Measurements from ENCODE around the gene SIGLEC9.
A peak's percentile ranks its signal among the peaks of the same experiment; 100 is the strongest.

SIGLEC9 gene

DNA sequence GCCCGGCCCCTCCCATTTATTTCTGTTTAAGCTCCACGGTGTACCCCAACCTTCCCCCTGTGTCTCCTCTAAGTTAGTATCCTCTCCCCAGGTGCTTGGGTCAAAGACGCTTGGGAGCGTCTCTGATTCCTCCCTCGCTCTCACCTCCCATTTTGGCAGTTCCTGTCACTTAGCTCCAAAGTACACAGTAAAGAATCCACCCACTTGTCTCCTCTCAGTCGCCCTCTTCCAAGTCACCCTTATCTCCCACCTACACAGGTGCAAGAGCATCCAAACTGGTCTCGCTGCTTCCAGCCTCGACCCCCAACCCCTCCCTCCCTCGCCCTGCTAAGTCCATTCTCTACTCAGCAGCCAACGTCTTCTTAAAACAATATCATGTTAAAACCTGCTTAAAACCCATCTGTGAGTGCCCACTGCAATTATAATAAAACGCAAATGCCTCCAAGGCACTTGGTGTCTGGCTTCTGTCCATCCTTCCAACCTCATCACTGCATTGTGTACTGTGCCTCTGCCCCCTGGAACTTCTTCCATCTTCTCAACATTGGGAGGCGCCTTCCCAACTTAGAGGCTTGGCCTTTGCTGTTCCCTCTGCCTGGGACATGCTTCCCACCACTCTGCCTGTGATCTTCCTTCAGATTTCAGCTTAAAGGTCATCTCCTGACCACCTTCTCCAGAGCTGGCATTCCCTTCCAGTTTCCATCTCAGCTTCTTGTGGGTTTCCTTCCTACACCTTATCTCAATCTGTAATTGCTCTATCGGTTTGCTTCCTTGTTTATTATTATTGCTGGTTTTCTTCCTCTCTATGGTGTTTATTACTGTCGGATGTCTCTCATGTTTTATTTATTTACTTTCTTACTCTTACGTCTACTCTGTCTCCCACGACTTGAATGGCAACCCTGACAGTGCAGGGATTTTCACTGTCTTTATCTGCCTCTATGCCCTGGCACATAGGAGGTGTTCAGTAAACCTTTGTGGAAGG lies 32.5 kb upstream of the SIGLEC9 start:
- Mint-ChIP-seq H3K9me3 (ENCODE audit: low read depth) (no peaks in the 10 kb centered on the region), H3K27ac (peak overlapping the region; percentile 5), H3K27me3 (no peaks in the 10 kb centered on the region), H3K4me3 (no peak overlapping the region), H3K4me1 (ENCODE audit: low read depth) (peaks cover 7% of the 10 kb centered on the region), H3K36me3 (peaks cover 14% of the 10 kb centered on the region)

DNA sequence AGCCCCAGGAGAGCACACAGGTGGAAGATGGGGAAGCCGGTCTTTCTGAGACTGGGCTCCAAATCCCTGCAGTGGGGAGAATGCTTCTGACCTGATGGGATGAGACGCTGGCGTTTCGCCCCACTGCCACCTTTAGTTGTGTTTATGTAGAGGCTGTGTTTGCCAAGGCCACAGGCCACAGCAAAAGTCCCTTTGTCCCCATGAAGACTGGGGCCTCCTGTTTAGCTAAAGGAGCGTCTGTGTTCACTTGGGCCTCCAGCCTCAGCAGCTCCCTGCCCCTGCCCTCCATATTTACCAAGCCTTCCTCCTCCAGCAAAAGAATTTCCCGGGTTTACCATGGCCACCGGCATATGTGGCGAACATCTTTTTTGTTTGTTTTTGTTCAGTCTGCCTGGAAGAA lies 31.6 kb upstream of the SIGLEC9 start:
- Mint-ChIP-seq H3K4me3 (no peak overlapping the region), H3K27me3 (no peaks in the 10 kb centered on the region), H3K9me3 (ENCODE audit: low read depth) (no peaks in the 10 kb centered on the region), H3K36me3 (peaks cover 14% of the 10 kb centered on the region), H3K27ac (no peak overlapping the region), H3K4me1 (ENCODE audit: low read depth) (peaks cover 10% of the 10 kb centered on the region)

DNA sequence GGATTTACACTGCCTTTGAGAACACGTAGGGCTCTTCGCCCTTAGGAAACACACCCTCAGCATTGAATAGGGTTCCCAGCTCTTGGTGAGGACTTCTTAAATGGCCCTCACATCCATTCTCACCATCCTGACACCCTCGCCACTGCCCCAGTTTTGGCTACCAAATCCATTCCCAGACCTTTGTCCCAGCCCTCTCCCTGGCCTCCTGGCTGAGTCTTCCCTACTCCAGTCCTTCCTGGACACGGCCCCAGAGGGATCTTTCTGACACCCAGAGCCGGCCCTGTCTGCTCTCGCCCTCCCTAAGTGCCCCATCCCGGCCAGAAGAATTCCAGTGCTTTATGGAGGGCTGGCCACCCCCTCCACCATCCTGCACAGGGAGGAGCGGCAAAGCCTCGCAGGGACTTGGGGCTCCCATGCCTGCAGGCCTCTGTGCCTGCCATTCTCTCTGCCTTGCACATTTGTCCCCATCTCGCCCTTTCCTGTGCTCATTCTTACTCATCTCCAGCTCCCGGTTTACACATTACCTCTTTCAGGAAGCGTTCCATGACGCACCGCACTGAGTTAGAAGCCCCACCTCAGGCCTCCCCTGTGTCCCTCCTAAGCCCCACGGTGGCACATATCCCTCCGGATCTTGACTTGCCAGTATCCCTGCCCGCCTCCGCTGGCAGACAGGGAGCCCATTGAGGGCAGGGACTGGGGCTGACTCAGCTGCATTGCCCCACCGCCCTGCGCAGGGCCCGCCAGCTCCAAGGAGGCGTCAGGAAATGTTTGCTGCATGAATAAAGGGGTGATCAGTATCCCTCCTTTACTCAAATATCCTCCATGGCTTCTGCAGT lies 31.0 kb upstream of the SIGLEC9 start:
- no peak overlapping the region for H3K4me3 Mint-ChIP-seq
- H3K27ac Mint-ChIP-seq: no peak overlapping the region
- H3K36me3 Mint-ChIP-seq: peaks cover 14% of the 10 kb centered on the region
- no peaks in the 10 kb centered on the region for H3K27me3 Mint-ChIP-seq
- H3K9me3 Mint-ChIP-seq (ENCODE audit: low read depth): no peaks in the 10 kb centered on the region
- H3K4me1 Mint-ChIP-seq (ENCODE audit: low read depth): peaks cover 10% of the 10 kb centered on the region

DNA sequence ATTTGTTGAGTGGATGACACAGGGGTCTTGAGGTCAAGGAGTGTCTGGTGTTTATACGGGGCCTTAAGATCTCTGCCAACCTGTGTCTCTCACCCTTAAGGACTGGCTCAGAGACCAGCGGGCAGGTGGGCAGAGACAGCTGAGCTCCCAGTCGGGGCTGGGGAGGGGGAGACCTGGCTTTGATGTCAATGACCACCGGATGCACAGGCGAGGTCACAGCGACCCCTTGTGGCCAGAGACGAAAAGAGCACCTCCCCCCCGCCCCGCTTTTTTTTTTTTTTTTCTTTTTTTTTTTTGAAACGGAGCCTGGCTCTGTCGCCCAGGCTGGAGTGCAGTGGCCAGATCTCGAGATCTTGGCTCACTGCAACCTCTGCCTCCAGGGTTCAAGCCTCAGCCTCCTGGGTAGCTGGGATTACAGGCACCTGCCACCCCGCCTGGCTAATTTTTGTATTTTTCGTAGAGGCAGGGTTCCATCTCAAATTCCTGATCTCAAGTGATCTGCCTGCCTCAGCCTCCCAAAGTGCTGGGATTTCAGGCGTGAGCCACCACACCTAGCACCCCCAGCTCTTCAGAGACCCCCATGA lies 29.9 kb upstream of the SIGLEC9 start:
- Mint-ChIP-seq H3K27ac (no peak overlapping the region), H3K27me3 (no peaks in the 10 kb centered on the region), H3K4me1 (ENCODE audit: low read depth) (peaks cover 17% of the 10 kb centered on the region), H3K36me3 (peaks cover 11% of the 10 kb centered on the region), H3K9me3 (ENCODE audit: low read depth) (no peaks in the 10 kb centered on the region), H3K4me3 (no peak overlapping the region)

DNA sequence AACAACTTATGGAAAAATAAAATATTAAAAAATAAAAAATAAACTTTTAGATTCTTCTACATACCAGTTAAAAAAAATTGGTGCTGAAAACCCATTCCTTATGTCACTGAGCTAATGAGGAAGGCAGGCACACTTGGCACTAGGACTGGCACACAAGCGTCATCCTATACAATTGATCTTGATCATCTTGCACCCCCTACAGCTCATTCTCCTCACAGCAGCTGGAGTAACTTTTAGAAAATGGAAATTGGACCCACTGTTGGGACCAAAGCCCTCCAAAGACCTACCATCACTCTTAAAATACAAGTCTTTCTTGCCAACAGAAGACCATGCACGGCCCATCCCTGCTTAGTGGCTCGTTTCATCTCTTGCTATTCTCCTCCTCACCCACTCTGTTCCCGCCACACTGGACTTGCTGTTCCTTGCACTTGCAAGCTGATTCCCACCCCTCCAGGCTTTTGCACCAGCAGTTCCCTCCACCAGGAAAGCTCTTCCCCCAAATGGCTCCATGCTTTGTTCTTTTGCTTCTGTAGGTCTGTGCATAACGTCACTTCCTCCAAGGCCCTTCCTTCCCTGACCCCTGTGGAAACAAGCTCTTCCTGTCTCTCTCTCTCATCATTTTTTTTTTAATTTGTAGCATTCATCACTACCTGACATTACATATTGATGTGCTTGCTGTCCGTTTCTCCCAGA lies 28.1 kb upstream of the SIGLEC9 start:
- H3K27me3 Mint-ChIP-seq: no peaks in the 10 kb centered on the region
- peaks cover 11% of the 10 kb centered on the region for H3K36me3 Mint-ChIP-seq
- peak overlapping the region; percentile 36 for H3K27ac Mint-ChIP-seq
- no peaks in the 10 kb centered on the region for H3K9me3 Mint-ChIP-seq (ENCODE audit: low read depth)
- H3K4me3 Mint-ChIP-seq: no peak overlapping the region
- peaks cover 24% of the 10 kb centered on the region for H3K4me1 Mint-ChIP-seq (ENCODE audit: low read depth)

DNA sequence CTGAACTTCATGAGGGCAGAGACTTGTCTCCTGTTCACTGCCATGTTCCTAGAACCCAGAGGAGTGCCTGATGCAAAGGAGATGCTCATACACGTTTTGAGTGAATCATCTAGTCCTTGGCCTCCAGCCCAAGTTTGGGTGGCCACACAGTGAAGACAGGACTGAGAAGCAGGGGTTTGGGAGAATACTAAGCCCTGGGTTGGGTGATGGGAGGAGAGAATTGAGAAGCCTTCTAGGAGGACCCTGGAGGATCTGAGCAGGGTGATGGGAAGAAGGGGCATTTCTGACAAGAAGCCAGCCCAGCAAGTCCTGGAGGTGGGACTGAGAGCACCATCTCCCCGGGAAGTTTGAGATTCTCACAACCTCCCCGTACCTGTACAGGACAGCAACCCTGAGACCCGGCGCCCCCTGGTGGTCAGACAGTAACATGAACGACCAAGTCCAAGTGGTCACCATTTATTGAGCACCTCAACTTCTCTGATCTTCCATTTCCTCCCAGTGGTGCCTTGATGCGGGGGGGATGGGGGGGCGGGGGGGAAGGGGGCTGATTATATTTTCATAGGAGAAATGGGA lies 27.5 kb upstream of the SIGLEC9 start:
- Mint-ChIP-seq H3K9me3 (ENCODE audit: low read depth) (no peaks in the 10 kb centered on the region), H3K4me1 (ENCODE audit: low read depth) (peaks cover 30% of the 10 kb centered on the region), H3K4me3 (no peak overlapping the region), H3K36me3 (peaks cover 10% of the 10 kb centered on the region), H3K27ac (no peak overlapping the region), H3K27me3 (no peaks in the 10 kb centered on the region)

DNA sequence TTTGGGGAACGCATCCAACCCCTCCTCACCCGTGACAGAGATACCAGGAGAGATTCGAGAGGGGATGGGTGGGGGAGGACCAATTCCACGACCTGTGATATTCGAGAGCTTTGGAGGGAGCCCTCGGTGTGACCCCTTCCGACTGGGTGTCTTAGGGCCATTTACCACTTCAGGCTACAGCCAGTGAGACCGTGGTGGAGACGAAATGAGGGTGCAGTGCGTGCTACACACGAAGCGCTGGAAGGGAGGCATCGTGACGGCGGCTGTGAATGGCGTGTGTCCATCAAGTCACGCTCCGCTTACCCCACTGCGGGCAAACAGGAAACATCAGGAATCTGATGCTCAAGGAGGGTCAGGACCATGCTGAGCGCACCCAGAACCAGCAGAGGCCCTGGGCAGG lies 26.9 kb upstream of the SIGLEC9 start:
- H3K27ac Mint-ChIP-seq: no peak overlapping the region
- H3K4me1 Mint-ChIP-seq (ENCODE audit: low read depth): peaks cover 36% of the 10 kb centered on the region
- H3K4me3 Mint-ChIP-seq: no peak overlapping the region
- no peaks in the 10 kb centered on the region for H3K27me3 Mint-ChIP-seq
- peaks cover 11% of the 10 kb centered on the region for H3K36me3 Mint-ChIP-seq
- H3K9me3 Mint-ChIP-seq (ENCODE audit: low read depth): no peaks in the 10 kb centered on the region

DNA sequence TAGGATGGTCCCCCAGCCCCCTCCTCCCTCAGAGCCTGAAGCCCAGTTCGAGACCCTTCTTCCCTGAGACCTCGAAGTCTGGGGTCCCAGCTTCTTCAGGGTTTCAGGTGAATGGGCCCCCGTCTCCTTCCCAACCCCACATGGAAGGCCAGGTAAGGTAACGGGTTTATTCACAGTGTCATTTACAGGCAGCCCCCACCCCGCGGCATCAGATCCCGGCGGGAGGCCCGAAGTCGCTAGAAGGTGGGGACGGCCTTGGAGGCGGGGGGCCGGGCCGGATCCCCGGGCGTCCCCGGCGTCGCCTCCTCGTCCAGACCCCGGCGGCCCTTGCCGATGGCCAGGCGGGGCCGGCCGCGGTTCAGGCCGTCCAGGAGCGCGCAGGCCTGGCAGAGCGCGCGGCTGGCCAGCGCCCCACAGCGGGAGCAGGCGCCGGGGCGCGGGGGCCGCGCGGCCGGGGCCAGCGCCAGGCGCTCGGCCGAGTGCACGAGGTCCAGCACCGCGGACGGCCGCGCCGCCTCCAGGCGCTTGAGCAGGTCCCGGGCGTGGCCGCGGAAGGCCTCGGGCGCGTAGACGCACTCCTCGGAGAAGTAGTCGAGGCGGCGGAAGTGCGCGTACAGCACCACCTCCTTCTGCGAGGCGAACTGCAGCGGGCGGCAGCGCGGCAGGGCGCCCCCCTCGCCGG lies 26.2 kb upstream of the SIGLEC9 start:
- H3K36me3 Mint-ChIP-seq: peaks cover 11% of the 10 kb centered on the region
- H3K4me1 Mint-ChIP-seq (ENCODE audit: low read depth): peaks cover 43% of the 10 kb centered on the region
- no peak overlapping the region for H3K27ac Mint-ChIP-seq

DNA sequence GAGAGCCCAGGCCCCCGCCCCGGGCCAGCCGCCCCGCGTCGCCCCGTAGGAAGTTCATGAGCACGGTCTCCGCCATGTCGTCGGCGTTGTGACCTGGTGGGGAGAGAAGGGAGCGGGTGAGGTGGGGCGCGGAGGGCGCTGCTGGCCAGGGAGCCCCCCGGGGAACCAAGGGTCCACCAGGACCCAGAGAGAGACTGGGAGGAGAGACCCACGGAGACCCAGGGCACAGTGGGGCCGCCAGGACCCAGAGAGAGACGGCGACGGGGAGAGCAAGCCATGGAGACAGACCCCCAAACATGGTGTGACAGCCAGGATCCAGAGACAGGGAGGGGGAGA lies 25.7 kb upstream of the SIGLEC9 start:
- peaks cover 11% of the 10 kb centered on the region for H3K36me3 Mint-ChIP-seq
- H3K27ac Mint-ChIP-seq: no peak overlapping the region
- peaks cover 43% of the 10 kb centered on the region for H3K4me1 Mint-ChIP-seq (ENCODE audit: low read depth)
- H3K27me3 Mint-ChIP-seq: no peaks in the 10 kb centered on the region
- H3K9me3 Mint-ChIP-seq (ENCODE audit: low read depth): no peaks in the 10 kb centered on the region
- peak overlapping the region; percentile 27 for H3K4me3 Mint-ChIP-seq

More for the DNA sequence above, 26.2 kb upstream of the SIGLEC9 start:
- no peak overlapping the region for H3K4me3 Mint-ChIP-seq
- no peaks in the 10 kb centered on the region for H3K27me3 Mint-ChIP-seq
- H3K9me3 Mint-ChIP-seq (ENCODE audit: low read depth): no peaks in the 10 kb centered on the region

DNA sequence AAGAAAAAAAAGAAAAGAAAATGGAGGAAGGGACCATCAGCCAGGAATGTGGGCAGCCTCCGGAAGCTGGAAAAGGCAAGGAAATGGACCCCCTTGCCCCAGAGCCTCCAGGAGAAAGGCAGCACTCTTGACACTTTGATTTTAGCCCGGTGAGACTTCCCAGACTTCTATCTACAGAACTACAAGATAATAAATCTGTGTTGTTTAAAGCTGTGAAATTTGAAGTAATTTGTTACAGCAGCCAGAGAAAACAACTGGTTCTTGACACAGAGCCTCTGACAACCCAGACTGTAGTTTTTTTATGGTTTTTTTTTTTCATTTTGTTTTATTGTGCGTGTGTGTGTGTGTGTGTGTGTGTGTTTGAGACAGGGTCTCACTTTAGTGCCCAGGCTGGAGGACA lies 24.1 kb upstream of the SIGLEC9 start:
- Mint-ChIP-seq H3K27me3 (no peaks in the 10 kb centered on the region), H3K4me1 (ENCODE audit: low read depth) (peaks cover 51% of the 10 kb centered on the region), H3K9me3 (ENCODE audit: low read depth) (no peaks in the 10 kb centered on the region), H3K27ac (no peak overlapping the region), H3K4me3 (no peak overlapping the region), H3K36me3 (peaks cover 15% of the 10 kb centered on the region)

DNA sequence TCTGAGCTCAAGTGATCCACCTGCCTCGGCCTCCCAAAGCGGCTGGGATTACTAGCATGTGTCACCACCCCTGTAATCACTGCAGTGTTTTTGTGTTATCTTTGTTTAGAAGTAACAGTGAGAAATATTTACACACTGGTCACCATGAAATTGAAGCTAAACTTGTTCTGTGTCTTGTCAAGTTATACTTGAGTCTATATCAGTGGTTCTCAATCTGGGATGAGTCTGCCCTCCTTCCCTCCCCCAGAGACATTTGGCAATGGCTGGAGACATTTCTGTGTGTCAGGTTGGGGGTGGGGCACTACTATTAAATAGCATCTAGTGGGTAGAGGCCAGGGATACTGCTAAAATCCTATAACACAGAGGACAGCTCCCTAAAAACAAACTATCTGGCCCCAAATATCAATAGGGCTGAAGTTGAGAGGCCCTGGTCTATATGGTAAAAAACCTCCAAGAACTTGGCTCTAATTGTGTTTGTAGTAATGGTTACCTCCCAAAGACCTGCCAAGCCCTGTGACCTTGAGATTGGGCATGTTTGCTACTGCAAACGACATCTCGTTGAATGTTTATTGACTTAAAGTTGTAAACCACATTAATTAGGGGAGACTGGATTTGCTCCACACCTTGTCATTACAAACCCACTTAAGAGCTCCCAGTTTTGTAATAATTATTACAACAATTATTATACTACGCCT lies 23.4 kb upstream of the SIGLEC9 start:
- H3K9me3 Mint-ChIP-seq (ENCODE audit: low read depth): no peaks in the 10 kb centered on the region
- H3K4me3 Mint-ChIP-seq: no peak overlapping the region
- H3K27ac Mint-ChIP-seq: no peak overlapping the region
- no peaks in the 10 kb centered on the region for H3K27me3 Mint-ChIP-seq
- peaks cover 57% of the 10 kb centered on the region for H3K4me1 Mint-ChIP-seq (ENCODE audit: low read depth)
- H3K36me3 Mint-ChIP-seq: peaks cover 12% of the 10 kb centered on the region

DNA sequence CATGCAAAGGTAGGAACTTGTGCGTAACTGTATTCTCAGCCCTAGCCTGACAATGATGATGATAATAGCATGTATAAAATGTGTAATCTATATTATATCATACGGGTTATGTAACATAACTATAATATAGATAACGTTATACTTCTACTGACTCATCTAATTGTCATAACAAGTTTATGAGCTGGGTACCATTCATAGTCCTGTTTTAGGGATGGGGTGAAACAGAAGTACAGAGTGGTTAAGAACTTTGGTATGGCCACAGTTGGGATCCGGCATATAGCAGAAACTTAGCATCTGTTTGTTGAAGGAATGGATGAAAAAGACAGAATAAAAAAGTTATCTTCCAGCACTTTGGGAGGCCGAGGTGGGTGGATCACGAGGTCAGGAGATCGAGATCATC lies 21.7 kb upstream of the SIGLEC9 start:
- Mint-ChIP-seq H3K4me3 (no peak overlapping the region), H3K4me1 (ENCODE audit: low read depth) (peaks cover 58% of the 10 kb centered on the region), H3K9me3 (ENCODE audit: low read depth) (no peaks in the 10 kb centered on the region), H3K27me3 (no peaks in the 10 kb centered on the region), H3K27ac (no peak overlapping the region), H3K36me3 (peaks cover 10% of the 10 kb centered on the region)

DNA sequence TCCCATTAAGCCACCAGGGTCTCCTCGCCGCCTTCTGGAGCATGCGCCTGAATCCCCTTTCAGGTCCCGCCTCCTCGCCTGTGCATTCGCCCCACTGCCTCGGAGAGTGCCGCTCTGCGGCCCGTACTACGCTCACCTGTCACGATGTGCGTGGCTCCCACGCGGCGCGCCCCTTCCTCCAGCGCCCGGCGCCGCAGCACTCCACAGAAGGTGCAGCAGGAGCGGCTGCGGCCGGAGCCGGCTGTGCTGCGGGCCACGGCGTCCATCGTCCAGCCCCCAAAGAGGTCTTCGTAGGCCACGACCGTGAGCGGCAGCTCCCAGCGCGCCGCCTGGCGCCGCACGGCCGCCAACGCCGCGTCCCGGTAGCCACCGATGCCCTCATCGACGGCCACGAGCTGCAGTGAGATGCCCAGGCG lies 20.8 kb upstream of the SIGLEC9 start:
- Mint-ChIP-seq H3K4me3 (no peak overlapping the region), H3K27ac (no peak overlapping the region), H3K36me3 (peaks cover 10% of the 10 kb centered on the region), H3K27me3 (no peaks in the 10 kb centered on the region), H3K9me3 (ENCODE audit: low read depth) (no peaks in the 10 kb centered on the region), H3K4me1 (ENCODE audit: low read depth) (peaks cover 63% of the 10 kb centered on the region)
